SJSA1 (cell line): ENCODE results near the gene BCAP31. TPM values are rescaled to one million over a fixed set of nuclear protein-coding genes. Genes with fewer than 3 reads are reported as not detected.
"Not testable (repeated sequence)": the region's sequence is repeated elsewhere in the genome, so short reads cannot be mapped to it uniquely, and the experiment has no call there.

ENCODE experiments used
- DNase-seq, 2 experiments: peaks; one replicate each; pipeline ENCODE4 v3.0.0-alpha.2; 2015 to 2020; ENCODE audit warnings: low spot score in 2 of 2, low read depth in 1 of 2
- H3K27ac ChIP-seq: fragments of 250-450 bp; sonication (Bioruptor Pico); 2 replicates; pipeline ENCODE4 v1.5.1; 2020; ENCODE audit warnings: mild to moderate bottlenecking, moderate library complexity
- H3K27me3 ChIP-seq: fragments of 250-450 bp; sonication (Bioruptor Pico); replicated peaks from 2 replicates; pipeline ENCODE4 v1.5.1; 2020; ENCODE audit warnings: mild to moderate bottlenecking, moderate library complexity
- H3K36me3 ChIP-seq: fragments of 250-450 bp; sonication (Bioruptor Pico); 2 replicates; pipeline ENCODE4 v1.5.1; 2020; ENCODE audit warnings: mild to moderate bottlenecking
- H3K4me1 ChIP-seq: fragments of 250-450 bp; sonication (Bioruptor Pico); replicated peaks from 2 replicates; pipeline ENCODE4 v1.6.1; 2021; ENCODE audit warnings: mild to moderate bottlenecking
- H3K4me3 ChIP-seq: fragments of 250-450 bp; sonication (Bioruptor Pico); 2 replicates; pipeline ENCODE4 v1.5.1; 2020; ENCODE audit warnings: mild to moderate bottlenecking
- H3K9me3 ChIP-seq: fragments of 250-450 bp; sonication (Bioruptor Pico); replicated peaks from 2 replicates; pipeline ENCODE4 v1.5.1; 2020; ENCODE audit warnings: mild to moderate bottlenecking
- total RNA-seq: library from RNA; depleted of rRNA; stranded (reverse); fragments of >200 nt; shearing (Covaris generic); gene quantifications from 2 replicates; pipeline ENCODE4 v1.2.3, GENCODE V29; 2014

BCAP31 gene
- total RNA-seq, 1 experiment from 2014 or later: 188 TPM

GRCh38 chrX:153733651-153734240 is 9.6 kb upstream of the BCAP31 start:
- H3K27ac ChIP-seq: no peak overlapping the region

GRCh38 chrX:153732401-153732800 is 8.2 kb upstream of the BCAP31 start:
- DNase-seq: no peak
- Histone ChIP-seq H3K27me3 (no peaks in the 10 kb centered on the region), H3K4me3 (no peak overlapping the region), H3K27ac (no peak overlapping the region), H3K9me3 (no peaks in the 10 kb centered on the region), H3K4me1 (no peaks in the 10 kb centered on the region), H3K36me3 (no peaks in the 10 kb centered on the region)

More at GRCh38 chrX:153733651-153734240, 9.6 kb upstream of the BCAP31 start:
- Histone ChIP-seq H3K4me3 (no peak overlapping the region), H3K4me1 (no peaks in the 10 kb centered on the region), H3K36me3 (no peaks in the 10 kb centered on the region), H3K9me3 (no peaks in the 10 kb centered on the region), H3K27me3 (no peaks in the 10 kb centered on the region)
- DNase-seq: no peak

- no peaks in the 10 kb centered on the region for H3K27me3 ChIP-seq
- DNase-seq: no peak
- H3K4me3 ChIP-seq: no peak overlapping the region
- peaks cover 5% of the 10 kb centered on the region for H3K4me1 ChIP-seq
- H3K27ac ChIP-seq: no peak overlapping the region
- H3K36me3 ChIP-seq: no peaks in the 10 kb centered on the region
- H3K9me3 ChIP-seq: no peaks in the 10 kb centered on the region
Measured at GRCh38 chrX:153731845-153732215, 7.6 kb upstream of the BCAP31 start.

GRCh38 chrX:153731117-153731844 is 7.1 kb upstream of the BCAP31 start:
- no peaks in the 10 kb centered on the region for H3K27me3 ChIP-seq
- no peak for DNase-seq
- no peaks in the 10 kb centered on the region for H3K9me3 ChIP-seq
- H3K27ac ChIP-seq: no peak overlapping the region
- no peak overlapping the region for H3K4me3 ChIP-seq
- no peaks in the 10 kb centered on the region for H3K36me3 ChIP-seq
- peaks cover 11% of the 10 kb centered on the region for H3K4me1 ChIP-seq

- H3K4me1 ChIP-seq: peaks cover 22% of the 10 kb centered on the region
- not testable (repeated sequence) for H3K27me3 ChIP-seq, DNase-seq, H3K4me3 ChIP-seq, H3K27ac ChIP-seq, H3K36me3 ChIP-seq, H3K9me3 ChIP-seq
Measured at GRCh38 chrX:153730115-153730514, 5.9 kb upstream of the BCAP31 start.

- Histone ChIP-seq H3K27me3 (no peaks in the 10 kb centered on the region), H3K9me3 (no peaks in the 10 kb centered on the region), H3K4me3 (no peak overlapping the region), H3K27ac (no peak overlapping the region), H3K36me3 (peaks cover under 1% of the 10 kb centered on the region; the same call in 1 of the 2 replicates), H3K4me1 (peaks cover 27% of the 10 kb centered on the region)
- no peak for DNase-seq
Measured at GRCh38 chrX:153728951-153729631, 4.9 kb upstream of the BCAP31 start.

GRCh38 chrX:153728095-153728494 is 3.9 kb upstream of the BCAP31 start:
- Histone ChIP-seq H3K27me3 (no peaks in the 10 kb centered on the region), H3K36me3 (peaks cover 8% of the 10 kb centered on the region; the same call in 1 of the 2 replicates), H3K4me3 (no peak overlapping the region), H3K27ac (no peak overlapping the region), H3K4me1 (peaks cover 28% of the 10 kb centered on the region), H3K9me3 (no peaks in the 10 kb centered on the region)
- DNase-seq: no peak

- Histone ChIP-seq H3K27ac (no peak overlapping the region), H3K27me3 (no peaks in the 10 kb centered on the region), H3K9me3 (no peaks in the 10 kb centered on the region), H3K36me3 (peaks cover 13% of the 10 kb centered on the region), H3K4me1 (peaks cover 35% of the 10 kb centered on the region), H3K4me3 (no peak overlapping the region)
- DNase-seq: no peak
Measured at GRCh38 chrX:153727123-153727931, 3.1 kb upstream of the BCAP31 start.

- H3K4me1 ChIP-seq: peaks cover 35% of the 10 kb centered on the region
- H3K4me3 ChIP-seq: 0 out of 2 replicates have a peak overlapping the region, but pooled peaks have one; percentile 9
- peak; percentile 52 to 57 for DNase-seq
- peaks cover 19% of the 10 kb centered on the region for H3K36me3 ChIP-seq
- H3K27me3 ChIP-seq: no peaks in the 10 kb centered on the region
- H3K27ac ChIP-seq: peak overlapping the region; percentile 69
- H3K9me3 ChIP-seq: no peaks in the 10 kb centered on the region
Measured at GRCh38 chrX:153726286-153727122, 2.3 kb upstream of the BCAP31 start.

- H3K27me3 ChIP-seq: no peaks in the 10 kb centered on the region
- peak overlapping the region; percentile 69; the same call in 1 of the 2 replicates for H3K27ac ChIP-seq
- peaks cover 20% of the 10 kb centered on the region for H3K36me3 ChIP-seq
- peaks cover 35% of the 10 kb centered on the region for H3K4me1 ChIP-seq
- H3K4me3 ChIP-seq: no peak overlapping the region
- DNase-seq: no peak
- no peaks in the 10 kb centered on the region for H3K9me3 ChIP-seq
Measured at GRCh38 chrX:153725832-153726285, 1.7 kb upstream of the BCAP31 start.

- Histone ChIP-seq H3K27ac (peak overlapping the region; percentile 55; the same call in 1 of the 2 replicates), H3K4me1 (peaks cover 35% of the 10 kb centered on the region), H3K4me3 (peak overlapping the region; percentile 73), H3K27me3 (no peaks in the 10 kb centered on the region), H3K36me3 (peaks cover 25% of the 10 kb centered on the region), H3K9me3 (no peaks in the 10 kb centered on the region)
- no peak for DNase-seq
Measured at GRCh38 chrX:153725039-153725831, 1.0 kb upstream of the BCAP31 start.
